Heart left ventricle (tissue), 13 donors: ENCODE measurements around the gene BLVRB.

ENCODE experiments used
- CTCF ChIP-seq, 12 donors: fragments of 200-600 bp; sonication (generic) in 4 of 12; IDR thresholded peaks; one replicate each; pipeline versions ENCODE4 v1.5.0 to v1.8.0; 2018 to 2022; ENCODE audit warnings: antibody characterized with exemption in 12 of 12, mild to moderate bottlenecking in 5 of 12
- POLR2A ChIP-seq, 2 donors: fragments of 450-650 bp; IDR thresholded peaks; one replicate each; pipeline ENCODE4 v1.6.1; 2017; ENCODE audit warnings: antibody characterized with exemption in 2 of 2, mild to moderate bottlenecking in 2 of 2, moderate library complexity in 2 of 2
- donor health status: ischemic (EF 13 %, LVEDD 7.1; RV severe dilation, severe dysfunction).
- donor health status: DM: no; HTN: yes; CAD: no.
- donor health status: DM: no; HTN: no; CAD: no.
- donor health status: ischemic (EF 25% LVEDD 6.9; RV normal size, moderate dysfunction).
- donor health status: ischemic (EF 25% LVEDD 5.7; RV mildly dilated, moderate dysfunction).
- donor health status: ischemic (EF 35%, LVEDD 5.7; RV mildly dilated, moderate dysfunction).
- donor health status: nonischemic (EF 11% LVEDD 7.7; RV severe dilation, severe dysfunction).
- donor health status: DM: yes; HTN: yes; CAD: no.
- donor health status: PGD.
- donor health status: ischemic (EF 29% LVEDD 5.4; RV normal size, mild dysfunction).
- donor health status: nonischemic (EF 23%, LVEDD 6.1; RV moderate dilation, normal function).

GRCh38 chr19:40492274-40492673, 26.7 kb upstream of the BLVRB start:
- no peak for TF ChIP-seq POLR2A (IDR thresholded peaks at IDR 0.05)
- TF ChIP-seq CTCF (IDR thresholded peaks at IDR 0.05), result no peak
